ENCODE data around the gene PLCG2. TPM values are rescaled to one million over a fixed set of nuclear protein-coding genes. Genes with fewer than 3 reads are reported as not detected.

The PLCG2 gene
- total RNA-seq, 2 experiments from 2014 or later: 10.1 to 11.1 TPM

GRCh38 chr16:81861503-81861902 is 82.4 kb downstream of the PLCG2 start:
- DNase-seq (no peak), ATAC-seq (no peak)
- Mint-ChIP-seq H3K36me3 (ENCODE audit: low read depth) (peaks cover 3% of the 10 kb centered on the region), H3K4me3 (no peak overlapping the region), H3K27ac (no peak overlapping the region), H3K27me3 (ENCODE audit: low read depth) (no peaks in the 10 kb centered on the region), H3K9me3 (ENCODE audit: insufficient read depth) (no peaks in the 10 kb centered on the region), H3K4me1 (ENCODE audit: low read depth) (peaks cover 11% of the 10 kb centered on the region)
- CTCF ChIA-PET: interaction anchor here (1.4 to 1.7 kb wide), 3 partner anchors 9 to 18 kb away, joined by 4 to 10 read pairs (median 5); no protein-coding TSS in a partner anchor
- POLR2A ChIA-PET: no interaction called here

- ChIA-PET POLR2A (no interaction called here), CTCF (interaction anchor here (1.4 kb wide), 1 partner anchor 12 kb away, joined by 4 read pairs; no protein-coding TSS in a partner anchor)
- no peaks in the 10 kb centered on the region for H3K27me3 Mint-ChIP-seq (ENCODE audit: low read depth)
- ATAC-seq: no peak
- no peak for DNase-seq
- H3K4me1 Mint-ChIP-seq (ENCODE audit: low read depth): peaks cover 11% of the 10 kb centered on the region
- H3K36me3 Mint-ChIP-seq (ENCODE audit: low read depth): peaks cover 3% of the 10 kb centered on the region
- no peak overlapping the region for H3K27ac Mint-ChIP-seq
- H3K4me3 Mint-ChIP-seq: no peak overlapping the region
- H3K9me3 Mint-ChIP-seq (ENCODE audit: insufficient read depth): no peaks in the 10 kb centered on the region
Measured at GRCh38 chr16:81861915-81862314, 82.8 kb downstream of the PLCG2 start.

GRCh38 chr16:81863630-81864352 is 84.7 kb downstream of the PLCG2 start:
- Mint-ChIP-seq H3K27me3 (ENCODE audit: low read depth) (no peaks in the 10 kb centered on the region), H3K27ac (no peak overlapping the region), H3K9me3 (ENCODE audit: insufficient read depth) (no peaks in the 10 kb centered on the region), H3K4me1 (ENCODE audit: low read depth) (peaks cover 11% of the 10 kb centered on the region), H3K36me3 (ENCODE audit: low read depth) (peaks cover 2% of the 10 kb centered on the region), H3K4me3 (no peak overlapping the region)
- CTCF ChIA-PET: interaction anchor here (0.9 kb wide), 1 partner anchor 10 kb away, joined by 3 read pairs; no protein-coding TSS in a partner anchor
- POLR2A ChIA-PET: no interaction called here
- ATAC-seq (no peak), DNase-seq (no peak)

- ATAC-seq: no peak
- Mint-ChIP-seq H3K27ac (no peak overlapping the region), H3K36me3 (ENCODE audit: low read depth) (no peaks in the 10 kb centered on the region), H3K4me1 (ENCODE audit: low read depth) (peaks cover 11% of the 10 kb centered on the region), H3K9me3 (ENCODE audit: insufficient read depth) (no peaks in the 10 kb centered on the region), H3K4me3 (no peak overlapping the region), H3K27me3 (ENCODE audit: low read depth) (no peaks in the 10 kb centered on the region)
- CTCF ChIA-PET: interaction anchor here (0.9 to 1.1 kb wide), 2 partner anchors 8 to 9 kb away, joined by 3 read pairs; no protein-coding TSS in a partner anchor
- DNase-seq: no peak
- POLR2A ChIA-PET: no interaction called here
Measured at GRCh38 chr16:81864646-81865382, 85.7 kb downstream of the PLCG2 start.

- no peak overlapping the region for H3K4me3 Mint-ChIP-seq
- ChIA-PET POLR2A (no interaction called here), CTCF (no interaction called here)
- peaks cover 4% of the 10 kb centered on the region for H3K27me3 Mint-ChIP-seq (ENCODE audit: low read depth)
- H3K9me3 Mint-ChIP-seq (ENCODE audit: insufficient read depth): no peaks in the 10 kb centered on the region
- H3K36me3 Mint-ChIP-seq (ENCODE audit: low read depth): no peaks in the 10 kb centered on the region
- H3K27ac Mint-ChIP-seq: no peak overlapping the region
- H3K4me1 Mint-ChIP-seq (ENCODE audit: low read depth): no peaks in the 10 kb centered on the region
- DNase-seq (no peak), ATAC-seq (no peak)
Measured at GRCh38 chr16:81866820-81867440, 87.8 kb downstream of the PLCG2 start.

GRCh38 chr16:81868057-81868748 is 89.1 kb downstream of the PLCG2 start:
- H3K27me3 Mint-ChIP-seq (ENCODE audit: low read depth): peaks cover 4% of the 10 kb centered on the region
- H3K9me3 Mint-ChIP-seq (ENCODE audit: insufficient read depth): no peaks in the 10 kb centered on the region
- no peaks in the 10 kb centered on the region for H3K36me3 Mint-ChIP-seq (ENCODE audit: low read depth)
- ChIA-PET POLR2A (no interaction called here), CTCF (no interaction called here)
- H3K27ac Mint-ChIP-seq: no peak overlapping the region
- H3K4me3 Mint-ChIP-seq: no peak overlapping the region
- H3K4me1 Mint-ChIP-seq (ENCODE audit: low read depth): peaks cover 11% of the 10 kb centered on the region
- no peak for ATAC-seq
- no peak for DNase-seq

GRCh38 chr16:81869326-81869725 is 90.2 kb downstream of the PLCG2 start:
- peaks cover 17% of the 10 kb centered on the region for H3K4me1 Mint-ChIP-seq (ENCODE audit: low read depth)
- peaks cover 4% of the 10 kb centered on the region for H3K27me3 Mint-ChIP-seq (ENCODE audit: low read depth)
- no peak overlapping the region for H3K27ac Mint-ChIP-seq
- H3K36me3 Mint-ChIP-seq (ENCODE audit: low read depth): no peaks in the 10 kb centered on the region
- DNase-seq (no peak), ATAC-seq (no peak)
- ChIA-PET POLR2A (no interaction called here), CTCF (interaction anchor here (0.6 to 1.6 kb wide), 2 partner anchors 17 to 21 kb away, joined by 3 to 6 read pairs; no protein-coding TSS in a partner anchor)
- no peak overlapping the region for H3K4me3 Mint-ChIP-seq
- no peaks in the 10 kb centered on the region for H3K9me3 Mint-ChIP-seq (ENCODE audit: insufficient read depth)

- ATAC-seq: no peak
- H3K4me3 Mint-ChIP-seq: no peak overlapping the region
- POLR2A ChIA-PET: interaction anchor here (1.2 kb wide), 1 partner anchor 10 kb away, joined by 4 read pairs; no protein-coding TSS in a partner anchor
Measured at GRCh38 chr16:81873206-81873605, 94.1 kb downstream of the PLCG2 start.

GRCh38 chr16:81873843-81874752 is 95.0 kb downstream of the PLCG2 start:
- Mint-ChIP-seq H3K4me3 (no peak overlapping the region), H3K9me3 (ENCODE audit: insufficient read depth) (no peaks in the 10 kb centered on the region), H3K36me3 (ENCODE audit: low read depth) (no peaks in the 10 kb centered on the region), H3K4me1 (ENCODE audit: low read depth) (peaks cover 17% of the 10 kb centered on the region), H3K27ac (no peak overlapping the region), H3K27me3 (ENCODE audit: low read depth) (peaks cover 4% of the 10 kb centered on the region)
- ChIA-PET CTCF (interaction anchor here (0.7 to 4.6 kb wide), 41 partner anchors 10 to 509 kb away, joined by 3 to 41 read pairs (median 5); no protein-coding TSS in a partner anchor), POLR2A (interaction anchor here (1.2 kb wide), 1 partner anchor 9 kb away, joined by 4 read pairs; no protein-coding TSS in a partner anchor)
- ATAC-seq (peak; percentile 90), DNase-seq (peak; percentile 81)

More at GRCh38 chr16:81873206-81873605, 94.1 kb downstream of the PLCG2 start:
- peaks cover 4% of the 10 kb centered on the region for H3K27me3 Mint-ChIP-seq (ENCODE audit: low read depth)
- DNase-seq: no peak
- CTCF ChIA-PET: interaction anchor here (0.7 to 4.6 kb wide), 27 partner anchors 8 to 506 kb away, joined by 3 to 41 read pairs (median 5); no protein-coding TSS in a partner anchor
- H3K4me1 Mint-ChIP-seq (ENCODE audit: low read depth): peaks cover 17% of the 10 kb centered on the region
- no peaks in the 10 kb centered on the region for H3K36me3 Mint-ChIP-seq (ENCODE audit: low read depth)
- H3K9me3 Mint-ChIP-seq (ENCODE audit: insufficient read depth): no peaks in the 10 kb centered on the region
- H3K27ac Mint-ChIP-seq: no peak overlapping the region

- POLR2A ChIA-PET: no interaction called here
- DNase-seq (no peak), ATAC-seq (no peak)
- Mint-ChIP-seq H3K27ac (no peak overlapping the region), H3K4me1 (ENCODE audit: low read depth) (peaks cover 17% of the 10 kb centered on the region), H3K4me3 (no peak overlapping the region), H3K9me3 (ENCODE audit: insufficient read depth) (no peaks in the 10 kb centered on the region), H3K36me3 (ENCODE audit: low read depth) (no peaks in the 10 kb centered on the region), H3K27me3 (ENCODE audit: low read depth) (peaks cover under 1% of the 10 kb centered on the region)
- CTCF ChIA-PET: interaction anchor here (0.7 to 4.6 kb wide), 13 partner anchors 10 to 733 kb away, joined by 3 to 41 read pairs (median 10); no protein-coding TSS in a partner anchor
Measured at GRCh38 chr16:81875461-81875860, 96.4 kb downstream of the PLCG2 start.

Measured in activated CD8-positive, alpha-beta T cell treated with anti-CD3 and anti-CD28 coated beads, Interleukin-2, amount 10 ng/mL, durations not matched to agents 7 days and 5 days (primary cell).